ENCODE results near the gene RGS3. TPM values are rescaled to one million over a fixed set of nuclear protein-coding genes. Genes with fewer than 3 reads are reported as not detected.
A peak's percentile ranks its signal among the peaks of the same experiment; 100 is the strongest.

Gene RGS3
- total and polyA plus RNA-seq, 5 donors = 107 to 184 (median 163) TPM

DNA sequence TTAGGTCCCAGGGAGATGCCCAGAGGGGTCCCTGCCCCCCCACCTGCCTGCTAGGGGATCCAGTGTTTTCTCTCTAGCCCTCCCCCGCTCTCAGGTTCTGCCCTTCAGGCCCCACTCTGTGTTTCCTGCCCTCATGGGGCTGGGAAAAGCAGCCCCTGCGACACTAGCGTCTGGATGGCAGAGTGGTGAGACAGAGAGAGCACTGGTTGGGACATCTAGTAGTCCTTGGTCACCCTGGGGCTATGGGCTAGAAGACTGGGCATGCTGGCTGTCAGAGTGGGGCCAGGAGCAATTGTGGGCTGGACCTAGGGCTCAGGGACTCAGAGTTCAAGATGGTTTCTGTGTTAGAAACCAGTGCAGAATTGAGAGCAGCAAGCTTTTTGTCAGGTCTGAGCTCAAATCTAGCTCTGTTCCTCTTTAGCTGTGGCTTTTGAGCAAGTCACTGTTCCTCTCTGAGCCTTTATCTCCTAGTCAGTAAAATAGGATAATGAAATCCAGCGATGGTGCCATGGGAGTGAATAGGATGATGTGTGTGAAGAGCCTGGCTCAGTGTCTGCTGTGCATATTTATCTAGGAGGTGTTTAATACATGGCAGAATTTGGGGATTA, 39.0 kb downstream of the RGS3 start:
- H3K9me3 ChIP-seq (ENCODE audit: control insufficient read depth, low read length) = no peaks in the 10 kb centered on the region
- peak overlapping the region; percentile 92 for H3K27ac ChIP-seq (ENCODE audit: low read length)
- 57% methylated on average over 4 of the region's 4 CpGs for WGBS
- peak overlapping the region; percentile 59 for H3K4me3 ChIP-seq (ENCODE audit: low read length)
- ATAC-seq (peak in 1 of 2 donors; percentile 5), DNase-seq (peak in 1 of 3 donors; percentile 54)
- H3K27me3 ChIP-seq (ENCODE audit: control insufficient read depth, insufficient read depth) = no peaks in the 10 kb centered on the region
- peaks cover 28% of the 10 kb centered on the region for H3K4me1 ChIP-seq (ENCODE audit: control insufficient read depth, insufficient read depth, low read length)
- intact Hi-C loops (cut with DNase I) = loop anchor here in 3 of 4 donors (10.0 kb wide), 1 partner anchor 48 kb away; no protein-coding TSS in a partner anchor

DNA sequence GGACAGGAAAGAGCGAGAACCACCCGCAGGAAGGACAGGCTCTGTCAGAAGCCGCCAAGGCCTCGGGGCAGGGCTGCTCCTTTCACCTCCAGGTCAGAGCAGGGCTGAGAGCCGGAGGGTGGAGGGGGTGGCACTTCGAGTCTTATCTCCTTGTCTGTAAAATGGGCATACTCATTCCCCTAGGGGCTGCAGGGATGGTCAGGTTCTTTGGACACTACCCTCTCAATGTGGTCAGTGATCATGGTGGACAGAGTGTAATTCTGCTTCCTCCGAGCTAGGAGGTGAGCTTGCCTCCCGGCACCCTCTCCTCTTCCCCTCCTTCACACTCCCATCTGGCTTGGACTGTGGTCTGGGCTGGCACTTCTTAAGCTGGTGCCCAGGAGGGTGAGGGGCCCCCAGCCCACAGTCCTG, 39.6 kb downstream of the RGS3 start:
- H3K27me3 ChIP-seq (ENCODE audit: control insufficient read depth, insufficient read depth) = no peaks in the 10 kb centered on the region
- DNase-seq (peak in 2 of 3 donors; percentile 60 to 66), ATAC-seq (peak; percentile 27 to 33)
- intact Hi-C loops (cut with DNase I) = loop anchor here in 3 of 4 donors (10.0 kb wide), 1 partner anchor 48 kb away; no protein-coding TSS in a partner anchor
- no peaks in the 10 kb centered on the region for H3K9me3 ChIP-seq (ENCODE audit: control insufficient read depth, low read length)
- peak overlapping the region; percentile 59 for H3K4me3 ChIP-seq (ENCODE audit: low read length)
- H3K27ac ChIP-seq (ENCODE audit: low read length) = peak overlapping the region; percentile 92
- WGBS = 62% methylated on average over 8 of the region's 8 CpGs
- H3K4me1 ChIP-seq (ENCODE audit: control insufficient read depth, insufficient read depth, low read length) = peaks cover 30% of the 10 kb centered on the region

DNA sequence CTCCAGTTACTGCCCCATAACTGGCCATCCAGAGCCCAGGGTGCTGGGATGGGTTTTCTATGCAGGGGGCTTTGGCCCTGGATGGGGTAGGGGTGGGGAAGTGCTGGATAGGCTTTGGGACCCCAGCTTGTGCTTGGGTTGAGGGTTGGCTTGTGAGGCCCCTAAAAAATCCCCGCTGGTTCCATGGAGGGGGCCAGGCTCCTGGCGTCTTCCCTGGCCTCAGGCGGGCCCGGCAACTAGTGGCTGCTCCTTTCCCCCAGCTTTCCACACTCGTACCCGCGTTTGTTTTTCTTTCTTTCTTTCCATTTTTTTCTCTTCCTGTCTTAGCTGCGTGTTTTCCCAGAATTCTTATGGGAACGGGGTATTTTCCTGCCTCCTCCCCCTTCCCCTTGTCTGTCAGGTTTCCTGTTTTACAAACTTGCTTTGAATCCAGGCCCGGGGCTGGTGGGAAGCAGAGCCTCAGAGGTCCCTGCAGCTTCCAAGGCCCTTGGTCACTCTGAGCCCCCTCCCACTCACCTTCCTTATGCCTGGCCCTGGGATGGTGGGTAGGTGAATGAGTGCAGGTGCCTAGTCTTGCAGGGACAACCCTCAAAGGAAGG, 40.2 kb downstream of the RGS3 start:
- peak overlapping the region; percentile 92 for H3K27ac ChIP-seq (ENCODE audit: low read length)
- intact Hi-C loops (cut with DNase I) = loop anchor here in 3 of 4 donors (10.0 kb wide), 1 partner anchor 49 kb away; no protein-coding TSS in a partner anchor
- no peaks in the 10 kb centered on the region for H3K27me3 ChIP-seq (ENCODE audit: control insufficient read depth, insufficient read depth)
- no peaks in the 10 kb centered on the region for H3K9me3 ChIP-seq (ENCODE audit: control insufficient read depth, low read length)
- peak in 1 of 2 donors; percentile 20 for ATAC-seq
- peak in 1 of 3 donors; percentile 75 for DNase-seq
- 29% methylated on average over 10 of the region's 10 CpGs for WGBS
- peak overlapping the region; percentile 59 for H3K4me3 ChIP-seq (ENCODE audit: low read length)
- peaks cover 32% of the 10 kb centered on the region for H3K4me1 ChIP-seq (ENCODE audit: control insufficient read depth, insufficient read depth, low read length)

GRCh38 chr9:113504725-113505590, 41.4 kb downstream of the RGS3 start:
- peak; percentile 5 to 57 for ATAC-seq
- WGBS = 51% methylated on average over 9 of the region's 9 CpGs
- no peak overlapping the region for H3K4me3 ChIP-seq (ENCODE audit: low read length)

GRCh38 chr9:113506090-113506589, 42.6 kb downstream of the RGS3 start:
- ATAC-seq = no peak
- Histone ChIP-seq H3K9me3 (ENCODE audit: control insufficient read depth, low read length) (no peaks in the 10 kb centered on the region), H3K27me3 (ENCODE audit: control insufficient read depth, insufficient read depth) (no peaks in the 10 kb centered on the region), H3K4me1 (ENCODE audit: control insufficient read depth, insufficient read depth, low read length) (peaks cover 30% of the 10 kb centered on the region), H3K4me3 (ENCODE audit: low read length) (no peak overlapping the region), H3K27ac (ENCODE audit: low read length) (peak overlapping the region; percentile 6)
- WGBS = 68% methylated on average over 9 of the region's 9 CpGs
- intact Hi-C loops (cut with DNase I) = loop anchor here in 3 of 4 donors (10.0 kb wide), 1 partner anchor 51 kb away; no protein-coding TSS in a partner anchor
- no peak for DNase-seq

More at GRCh38 chr9:113504725-113505590, 41.4 kb downstream of the RGS3 start:
- intact Hi-C loops (cut with DNase I) = loop anchor here in 3 of 4 donors (10.0 kb wide), 1 partner anchor 50 kb away; no protein-coding TSS in a partner anchor
- peak; percentile 28 to 77 (median 74) for DNase-seq
- Histone ChIP-seq H3K27ac (ENCODE audit: low read length) (peak overlapping the region; percentile 92), H3K27me3 (ENCODE audit: control insufficient read depth, insufficient read depth) (no peaks in the 10 kb centered on the region), H3K9me3 (ENCODE audit: control insufficient read depth, low read length) (no peaks in the 10 kb centered on the region), H3K4me1 (ENCODE audit: control insufficient read depth, insufficient read depth, low read length) (peaks cover 32% of the 10 kb centered on the region)

GRCh38 chr9:113507256-113507655, 43.7 kb downstream of the RGS3 start:
- intact Hi-C loops (cut with DNase I) = loop anchor here in 3 of 4 donors (10.0 kb wide), 1 partner anchor 52 kb away; no protein-coding TSS in a partner anchor
- DNase-seq = peak in 1 of 3 donors; percentile 67
- Histone ChIP-seq H3K4me1 (ENCODE audit: control insufficient read depth, insufficient read depth, low read length) (peaks cover 33% of the 10 kb centered on the region), H3K4me3 (ENCODE audit: low read length) (no peak overlapping the region), H3K27me3 (ENCODE audit: control insufficient read depth, insufficient read depth) (no peaks in the 10 kb centered on the region), H3K27ac (ENCODE audit: low read length) (no peak overlapping the region), H3K9me3 (ENCODE audit: control insufficient read depth, low read length) (no peaks in the 10 kb centered on the region)
- 90% methylated on average over 19 of the region's 19 CpGs for WGBS
- no peak for ATAC-seq

DNA sequence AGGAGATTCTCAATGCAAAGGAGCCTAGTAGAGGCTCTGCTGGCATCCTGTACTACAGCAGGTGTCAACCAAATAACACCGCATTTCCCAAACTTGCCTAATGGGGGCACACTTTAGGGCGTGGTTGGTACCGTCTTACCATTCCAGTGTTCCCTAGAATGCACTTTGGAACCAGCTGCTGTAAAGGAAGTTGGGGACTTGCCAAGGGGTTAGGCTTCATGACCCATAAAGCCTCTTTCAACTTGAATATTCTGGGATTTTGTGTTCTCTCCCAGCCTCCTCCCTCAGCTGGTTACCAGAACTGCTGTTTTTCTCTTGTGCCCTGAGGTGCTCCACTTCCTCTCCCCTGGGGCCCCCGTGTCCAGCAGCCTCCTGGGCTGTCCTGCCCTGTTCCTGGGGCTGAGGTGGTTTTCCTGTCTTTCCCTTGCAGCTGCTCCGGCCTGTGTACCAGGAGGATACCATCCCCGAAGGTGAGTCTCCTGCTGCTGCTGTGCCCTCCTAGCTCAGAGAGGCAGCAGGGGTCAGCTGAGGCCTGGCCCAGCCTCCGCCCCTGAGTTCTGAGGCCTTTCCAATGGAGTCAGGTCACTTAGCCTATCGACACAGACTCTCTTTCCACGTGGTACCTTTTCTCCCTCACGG, 44.7 kb downstream of the RGS3 start:
- H3K4me1 ChIP-seq (ENCODE audit: control insufficient read depth, insufficient read depth, low read length) = peaks cover 27% of the 10 kb centered on the region
- H3K4me3 ChIP-seq (ENCODE audit: low read length) = no peak overlapping the region
- H3K27me3 ChIP-seq (ENCODE audit: control insufficient read depth, insufficient read depth) = no peaks in the 10 kb centered on the region
- H3K27ac ChIP-seq (ENCODE audit: low read length) = peak overlapping the region; percentile 74
- WGBS = 62% methylated on average over 10 of the region's 10 CpGs
- DNase-seq = no peak
- H3K9me3 ChIP-seq (ENCODE audit: control insufficient read depth, low read length) = no peaks in the 10 kb centered on the region
- peak in 1 of 2 donors; percentile 11 for ATAC-seq
- intact Hi-C loops (cut with DNase I) = loop anchor here in 3 of 4 donors (10.0 kb wide), 1 partner anchor 53 kb away; no protein-coding TSS in a partner anchor

DNA sequence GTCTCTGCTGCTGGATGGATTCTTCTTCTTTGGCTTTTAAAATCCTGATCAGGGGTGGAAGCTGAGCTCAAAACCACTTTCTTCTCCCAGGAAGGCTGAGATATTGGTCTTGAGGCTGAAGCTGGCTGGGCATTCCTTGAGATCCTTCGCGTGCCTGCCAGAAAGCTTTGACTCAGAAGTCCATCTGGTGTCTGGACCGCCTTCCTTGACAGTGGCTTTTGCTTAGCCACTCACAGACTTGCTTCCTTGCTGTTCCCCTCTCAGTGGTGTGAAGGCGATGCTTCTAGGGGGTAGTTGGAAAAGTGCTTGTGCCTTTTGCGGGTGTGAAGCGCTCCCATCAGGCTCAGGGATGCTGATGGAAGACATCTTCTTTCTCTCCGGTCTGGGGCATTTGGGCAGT, 45.9 kb downstream of the RGS3 start:
- WGBS = 79% methylated on average over 7 of the region's 7 CpGs
- Histone ChIP-seq H3K4me3 (ENCODE audit: low read length) (no peak overlapping the region), H3K4me1 (ENCODE audit: control insufficient read depth, insufficient read depth, low read length) (peaks cover 21% of the 10 kb centered on the region), H3K27ac (ENCODE audit: low read length) (peak overlapping the region; percentile 55), H3K9me3 (ENCODE audit: control insufficient read depth, low read length) (no peaks in the 10 kb centered on the region), H3K27me3 (ENCODE audit: control insufficient read depth, insufficient read depth) (no peaks in the 10 kb centered on the region)
- DNase-seq (peak in 1 of 3 donors; percentile 33), ATAC-seq (no peak)
- intact Hi-C loops (cut with DNase I) = loop anchor here in 3 of 4 donors (10.0 kb wide), 1 partner anchor 55 kb away; no protein-coding TSS in a partner anchor

DNA sequence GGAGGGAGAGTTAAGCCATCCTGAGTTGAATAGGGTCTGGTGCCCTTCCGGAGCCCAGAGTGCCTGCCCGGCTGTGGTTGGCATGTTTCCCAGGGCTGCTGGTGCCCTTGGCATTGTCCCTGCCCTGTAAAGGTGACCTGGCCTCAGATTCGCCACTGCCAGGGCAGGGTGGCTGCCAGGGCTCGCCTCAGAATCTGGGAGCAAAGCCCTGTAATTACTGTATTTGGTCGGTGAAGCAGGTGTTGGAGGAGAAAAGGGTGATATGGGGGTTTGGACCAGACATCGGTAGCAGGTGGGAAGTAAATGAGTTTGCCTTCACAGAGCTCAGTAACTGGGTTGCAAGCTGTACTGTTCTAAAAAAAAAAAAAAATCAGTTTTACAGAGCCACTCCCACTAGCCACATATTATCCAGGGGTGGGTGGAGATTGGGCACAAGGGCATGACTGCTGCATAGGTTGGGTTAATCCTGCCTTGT, 47.6 kb downstream of the RGS3 start:
- Histone ChIP-seq H3K4me3 (ENCODE audit: low read length) (no peak overlapping the region), H3K9me3 (ENCODE audit: control insufficient read depth, low read length) (no peaks in the 10 kb centered on the region), H3K27me3 (ENCODE audit: control insufficient read depth, insufficient read depth) (no peaks in the 10 kb centered on the region), H3K4me1 (ENCODE audit: control insufficient read depth, insufficient read depth, low read length) (peaks cover 12% of the 10 kb centered on the region), H3K27ac (ENCODE audit: low read length) (peak overlapping the region; percentile 66)
- peak; percentile 58 to 69 for ATAC-seq
- peak in 2 of 3 donors; percentile 81 to 86 for DNase-seq
- intact Hi-C loops (cut with DNase I) = loop anchor here in 1 of 4 donors (5.0 kb wide), 1 partner anchor 44 kb away; no protein-coding TSS in a partner anchor
- WGBS = 57% methylated on average over 6 of the region's 6 CpGs
